HepG2 (cell line): ENCODE measurements around the gene BASP1. TPM values are rescaled to one million over a fixed set of nuclear protein-coding genes. Genes with fewer than 3 reads are reported as not detected.

ENCODE experiments used
- ATAC-seq: fragments of 200-7000 bp; cut with Tn5 transposase; 3 replicates; pipeline ENCODE4 v1.9.1; 2020; ENCODE audit warnings: mild to moderate bottlenecking, moderate library complexity
- BruUV-seq: library from RNA; stranded (reverse); fragments of 400-500 nt; replicated peaks from 2 replicates; lab custom pipeline; 2021; lab: Mats Ljungman, UMichigan
- CTCF ChIA-PET: fragments of 300-600 bp; formaldehyde crosslinking; extraction: SDS; loops from one replicate; lab custom pipeline; 2021; ENCODE audit warnings: low total read pairs, inconsistent platforms, low intra/inter-chr PET ratio; lab: Yijun Ruan, JAX
- POLR2A ChIA-PET: fragments of 350-600 bp; sonication (Branson Sonifier 250); formaldehyde crosslinking; loops from one replicate; lab custom pipeline; 2020; ENCODE audit warnings: antibody characterized with exemption, inconsistent platforms; lab: Yijun Ruan, JAX
- DNase-seq: peaks from one replicate; pipeline ENCODE4 v3.0.0-alpha.2; 2015; ENCODE audit warnings: low spot score
- FAIRE-seq: peaks from 3 replicates; lab custom pipeline; 2011; peaks lifted over from hg19 to GRCh38; lab: Jason Lieb, UNC
- H2AFZ ChIP-seq: one replicate; pipeline ENCODE4 v1.6.1; 2011; ENCODE audit warnings: low read length, inconsistent platforms
- H3K27ac ChIP-seq: fragments of 300-600 bp; 3 replicates; pipeline ENCODE4 v1.8.0; 2011; ENCODE audit warnings: mixed run types, mild to moderate bottlenecking, mixed read lengths, low read length, inconsistent platforms; ENCODE audit not compliant: insufficient read depth; ENCODE audit errors: extremely low read length
- H3K27me3 ChIP-seq, 2 experiments: fragments of 200-600 bp in 1 of 2; 2 replicates in 1 of 2; 3 replicates in 1 of 2; pipeline versions ENCODE4 v1.6.0 to v1.8.0; 2011; ENCODE audit warnings: low read length in 2 of 2, mild to moderate bottlenecking in 2 of 2, moderate library complexity in 2 of 2, inconsistent platforms in 1 of 2; ENCODE audit not compliant: insufficient read depth in 2 of 2, control insufficient read depth in 1 of 2
- H3K36me3 ChIP-seq, 2 experiments: fragments of 200-600 bp in 1 of 2; replicated peaks in 1 of 2; 2 replicates in 1 of 2; 3 replicates in 1 of 2; pipeline versions ENCODE4 v1.5.1 to v1.8.0; 2011; ENCODE audit warnings: low read length in 2 of 2, inconsistent platforms in 1 of 2; ENCODE audit not compliant: insufficient read depth in 2 of 2, control insufficient read depth in 1 of 2
- H3K4me1 ChIP-seq: 2 replicates; pipeline ENCODE4 v1.5.1; 2012; ENCODE audit warnings: low read length, inconsistent platforms; ENCODE audit not compliant: insufficient read depth
- H3K4me2 ChIP-seq: 2 replicates; pipeline ENCODE4 v1.6.0; 2011; ENCODE audit warnings: low read depth, low read length, inconsistent platforms
- H3K4me3 ChIP-seq, 3 experiments: fragments of 200-600 bp in 1 of 3; sonication (generic), shearing (Covaris generic) in 1 of 3; replicated peaks in 1 of 3; 2 replicates each; pipeline ENCODE4 v1.5.1; 2011 to 2016; ENCODE audit warnings: low read length in 3 of 3, inconsistent platforms in 2 of 3, low read depth in 2 of 3, mild to moderate bottlenecking in 2 of 3, control low read depth in 1 of 3, mixed read lengths in 1 of 3; ENCODE audit not compliant: insufficient read depth in 1 of 3
- H3K79me2 ChIP-seq: one replicate; pipeline ENCODE4 v1.6.1; 2011; ENCODE audit warnings: low read length, inconsistent platforms; ENCODE audit not compliant: insufficient read depth
- H3K9ac ChIP-seq: 2 replicates; pipeline ENCODE4 v1.6.0; 2011; ENCODE audit warnings: mild to moderate bottlenecking, low read depth, low read length, inconsistent platforms; ENCODE audit not compliant: insufficient read depth
- H3K9me3 ChIP-seq: 2 replicates; pipeline ENCODE4 v1.5.1; 2012; ENCODE audit warnings: mild to moderate bottlenecking, low read length
- H4K20me1 ChIP-seq: 2 replicates; pipeline ENCODE4 v1.6.0; 2011; ENCODE audit warnings: inconsistent platforms, mild to moderate bottlenecking, low read length, moderate library complexity; ENCODE audit not compliant: insufficient read depth
- AKAP8 ChIP-seq: sonication (generic); formaldehyde crosslinking; IDR thresholded peaks from 2 replicates; pipeline ENCODE4 v1.5.1; 2020; ENCODE audit warnings: mild to moderate bottlenecking, missing genetic modification reagents
- ARNT ChIP-seq: fragments of 450-650 bp; IDR thresholded peaks from 2 replicates; pipeline ENCODE4 v1.6.1; 2017
- CENPX ChIP-seq: sonication (generic); formaldehyde crosslinking; IDR thresholded peaks from 2 replicates; pipeline ENCODE4 v1.9.0; 2021; ENCODE audit warnings: mild to moderate bottlenecking, missing genetic modification reagents, moderate library complexity
- EEA1 ChIP-seq: sonication (generic); formaldehyde crosslinking; IDR thresholded peaks from 2 replicates; pipeline ENCODE4 v1.5.1; 2020; ENCODE audit warnings: mild to moderate bottlenecking, missing genetic modification reagents, borderline replicate concordance
- FLYWCH1 ChIP-seq: sonication (generic); formaldehyde crosslinking; IDR thresholded peaks from 2 replicates; pipeline ENCODE4 v1.8.1; 2023; ENCODE audit warnings: mild to moderate bottlenecking, missing genetic modification reagents
- MED13 ChIP-seq: sonication (generic); formaldehyde crosslinking; IDR thresholded peaks from 2 replicates; pipeline ENCODE4 v1.5.0; 2020; ENCODE audit warnings: missing genetic modification reagents
- NCOA1 ChIP-seq: sonication (generic); formaldehyde crosslinking; IDR thresholded peaks from 2 replicates; pipeline ENCODE4 v1.9.0; 2021; ENCODE audit warnings: missing genetic modification reagents
- NCOA5 ChIP-seq: sonication (generic); formaldehyde crosslinking; IDR thresholded peaks from 2 replicates; pipeline ENCODE4 v1.4.0; 2020; ENCODE audit warnings: missing genetic modification reagents
- NR2F1 ChIP-seq, 2 experiments: fragments of 450-650 bp in 1 of 2; formaldehyde crosslinking in 1 of 2; IDR thresholded peaks; 2 replicates each; pipeline versions ENCODE4 v1.5.0 to v1.6.1; 2016 to 2020; ENCODE audit warnings: mild to moderate bottlenecking in 1 of 2, missing compliant biosample characterization in 1 of 2, missing genetic modification reagents in 1 of 2, moderate library complexity in 1 of 2
- PAX8 ChIP-seq: sonication (generic); formaldehyde crosslinking; IDR thresholded peaks from 2 replicates; pipeline ENCODE4 v1.8.0; 2022; ENCODE audit warnings: mild to moderate bottlenecking, missing genetic modification reagents, borderline replicate concordance
- SPEN ChIP-seq: sonication (generic); formaldehyde crosslinking; IDR thresholded peaks from 2 replicates; pipeline ENCODE4 v1.5.1; 2020; ENCODE audit warnings: low read depth, mild to moderate bottlenecking, missing genetic modification reagents
- SRSF9 ChIP-seq: fragments of 200-400 bp; formaldehyde crosslinking; IDR thresholded peaks from 2 replicates; pipeline ENCODE4 v1.6.1; 2018; ENCODE audit warnings: borderline replicate concordance, mild to moderate bottlenecking, low read depth, low read length; ENCODE audit not compliant: insufficient read depth, poor library complexity, severe bottlenecking
- ZFP36 ChIP-seq: fragments of 150-350 bp; IDR thresholded peaks from 2 replicates; pipeline ENCODE4 v1.6.1; 2018; ENCODE audit warnings: borderline replicate concordance, low read length, low read depth; ENCODE audit not compliant: partially characterized antibody
- ZIK1 ChIP-seq: sonication (generic); formaldehyde crosslinking; IDR thresholded peaks from 2 replicates; pipeline ENCODE4 v1.5.0; 2020; ENCODE audit warnings: mild to moderate bottlenecking, low read depth, missing genetic modification reagents, borderline replicate concordance
- WGBS: methylation state at CpG from one replicate; pipeline ENCODE4 v1.1.6; 2017; ENCODE audit warnings: low lambda C conversion rate; 5-methylcytosine and 5-hydroxymethylcytosine counted together
- in situ Hi-C: cut with HindIII; loops from 2 replicates; pipeline ENCODE4 v1.10.0; 2017; ENCODE audit warnings: low pct_unique_long_range_greater_than_20kb; ENCODE audit not compliant: extremely low pct_ligation_motif_present
- intact Hi-C: fragments of 100-400 bp; cut with micrococcal nuclease; formaldehyde crosslinking; loops from one replicate; pipeline ENCODE4 v1.10.0; 2022; ENCODE audit not compliant: unreplicated experiment
- polyA plus RNA-seq, 8 experiments: library from polyadenylated mRNA; depleted of rRNA in 3 of 8; stranded (reverse) in 7 of 8; unstranded in 1 of 8; fragments of >200 nt; fragmentation: Illumina TruSeq in 4 of 8; extraction: Trizol in 4 of 8; gene quantifications; 2 replicates each; pipeline versions ENCODE4 v1.2.1 to v1.2.3, GENCODE V29; 2011 to 2016; ENCODE audit warnings: low read depth in 4 of 8, missing spikeins in 1 of 8, mixed read lengths in 1 of 8; ENCODE audit not compliant: insufficient read depth in 1 of 8
- total RNA-seq, 5 experiments: library from RNA; depleted of rRNA; stranded (reverse); fragments of >200 nt; fragmentation: Illumina TruSeq; extraction: Trizol; gene quantifications; 2 replicates each; pipeline ENCODE4 v1.2.3, GENCODE V29; 2016; ENCODE audit warnings: low read depth in 1 of 5
- TF ChIP-seq, protein P1 (sequence below): sonication (generic); formaldehyde crosslinking; IDR thresholded peaks from 2 replicates; pipeline ENCODE4 v1.5.0; 2020; ENCODE audit warnings: mild to moderate bottlenecking, low read depth, missing genetic modification reagents, borderline replicate concordance

Gene BASP1
- total and polyA plus RNA-seq, 2 of the 13 experiments (the other 11 are each of a cell fraction or from before 2014, with no cell fraction given) = 0.04 TPM; not detected in 1

DNA sequence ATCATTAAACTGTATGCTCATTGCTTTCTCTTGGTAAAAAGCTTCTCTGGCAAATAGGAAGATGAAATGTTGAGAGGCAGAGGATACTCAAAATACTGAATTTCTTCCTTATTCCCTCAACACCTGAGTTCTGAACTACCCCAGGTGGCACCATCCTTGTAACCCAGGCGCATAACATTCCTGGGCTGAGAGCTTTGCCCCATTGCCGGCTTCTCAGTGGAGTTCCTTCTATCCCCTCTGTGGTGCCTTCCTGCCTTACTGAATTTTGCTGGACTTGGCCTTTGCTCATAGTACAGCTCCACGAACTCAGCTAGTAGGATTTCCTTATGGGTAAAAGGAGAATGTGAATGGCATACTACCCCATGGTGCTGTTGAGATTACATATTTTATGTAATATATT lies 54.7 kb downstream of the BASP1 start:
- in situ Hi-C loops (no loop called here), intact Hi-C loops (no loop called here)
- CTCF ChIA-PET = no interaction called here
- peaks cover 0 to 2% of the 10 kb centered on the region in 2 experiments; a peak in 2 of 5 replicates for H3K27me3 ChIP-seq
- WGBS = 19% methylated on average over 3 of the region's 3 CpGs
- BruUV-seq = no TSS peak
- no peak overlapping the region for H3K9ac ChIP-seq
- no peak for ATAC-seq
- no peaks in the 10 kb centered on the region for H4K20me1 ChIP-seq
- no peak for DNase-seq
- FAIRE-seq = no peak
- POLR2A ChIA-PET = no interaction called here
- no peak overlapping the region for H3K27ac ChIP-seq
- H3K4me2 ChIP-seq = no peak overlapping the region
- TF ChIP-seq CENPX (CRISPR knock-in tag) (no peak), ZFP36 (no peak), AKAP8 (CRISPR knock-in tag) (no peak), ZIK1 (CRISPR knock-in tag) (no peak), SPEN (CRISPR knock-in tag) (no peak), NCOA1 (no peak), SRSF9 (no peak), ARNT (no peak), PAX8 (CRISPR knock-in tag) (no peak), NR2F1 (CRISPR knock-in tag; IDR thresholded peaks at IDR 0.05) (no peak), FLYWCH1 (no peak), NCOA5 (CRISPR knock-in tag) (no peak), MED13 (CRISPR knock-in tag) (no peak), EEA1 (CRISPR knock-in tag) (no peak)
- TF ChIP-seq, protein P1, sequence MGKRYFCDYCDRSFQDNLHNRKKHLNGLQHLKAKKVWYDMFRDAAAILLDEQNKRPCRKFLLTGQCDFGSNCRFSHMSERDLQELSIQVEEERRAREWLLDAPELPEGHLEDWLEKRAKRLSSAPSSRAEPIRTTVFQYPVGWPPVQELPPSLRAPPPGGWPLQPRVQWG (CRISPR knock-in tag) = no peak
- H3K4me3 ChIP-seq = no peak overlapping the region
- no peaks in the 10 kb centered on the region for H3K79me2 ChIP-seq
- no peaks in the 10 kb centered on the region for H3K4me1 ChIP-seq
- H3K36me3 ChIP-seq = no peaks in the 10 kb centered on the region
- H3K9me3 ChIP-seq = no peaks in the 10 kb centered on the region
- no peak overlapping the region for H2AFZ ChIP-seq
